HG03457 (cell line): ENCODE results near the gene NME7.
A peak's percentile ranks its signal among the peaks of the same experiment; 100 is the strongest.
"Not testable (repeated sequence)": the region's sequence is repeated elsewhere in the genome, so short reads cannot be mapped to it uniquely, and the experiment has no call there.

Experiments used
- ATAC-seq: cut with Tn5 transposase; IDR thresholded peaks from one replicate; pipeline ENCODE4 v1.9.1; 2021; ENCODE audit warnings: moderate number of reproducible peaks; ENCODE audit not compliant: unreplicated experiment

Gene NME7

GRCh38 chr1:169130683-169131082 is 236.9 kb downstream of the NME7 start:
- ATAC-seq, result no peak

- ATAC-seq, result no peak
Observed at GRCh38 chr1:169129109-169129784, 238.3 kb downstream of the NME7 start.

- no peak for ATAC-seq
Observed at GRCh38 chr1:169128562-169128961, 239.0 kb downstream of the NME7 start.

- no peak for ATAC-seq
Observed at GRCh38 chr1:169127305-169127704, 240.3 kb downstream of the NME7 start.

- no peak for ATAC-seq
Observed at GRCh38 chr1:169126335-169126734, 241.3 kb downstream of the NME7 start.

- not testable (repeated sequence) for ATAC-seq
Observed at GRCh38 chr1:169125597-169125996, 242.0 kb downstream of the NME7 start.

GRCh38 chr1:169124459-169124858 is 243.1 kb downstream of the NME7 start:
- ATAC-seq, result no peak

- ATAC-seq, result no peak
Observed at GRCh38 chr1:169122976-169123375, 244.6 kb downstream of the NME7 start.

GRCh38 chr1:169121146-169121923 is 246.3 kb downstream of the NME7 start:
- no peak for ATAC-seq

- ATAC-seq, result no peak
Observed at GRCh38 chr1:169120066-169120465, 247.5 kb downstream of the NME7 start.

- no peak for ATAC-seq
Observed at GRCh38 chr1:169119405-169119804, 248.2 kb downstream of the NME7 start.

- ATAC-seq, result no peak
Observed at GRCh38 chr1:169118227-169118626, 249.4 kb downstream of the NME7 start.

- no peak for ATAC-seq
Observed at GRCh38 chr1:169117599-169117998, 250.0 kb downstream of the NME7 start.

GRCh38 chr1:169117014-169117413 is 250.6 kb downstream of the NME7 start:
- ATAC-seq, result no peak

GRCh38 chr1:169115891-169116585 is 251.6 kb downstream of the NME7 start:
- ATAC-seq, result peak; percentile 56

- no peak for ATAC-seq
Observed at GRCh38 chr1:169113613-169114119, 253.9 kb downstream of the NME7 start.

GRCh38 chr1:169112241-169112640 is 255.4 kb downstream of the NME7 start:
- no peak for ATAC-seq

- ATAC-seq, result no peak
Observed at GRCh38 chr1:169111472-169111871, 256.1 kb downstream of the NME7 start.

GRCh38 chr1:169110689-169111447 is 256.7 kb downstream of the NME7 start:
- no peak for ATAC-seq

- ATAC-seq, result no peak
Observed at GRCh38 chr1:169110236-169110635, 257.4 kb downstream of the NME7 start.
